Hepatocyte (in vitro differentiated cells): ENCODE measurements around the gene SOS2.

Source experiments
- EZH2 ChIP-seq: fragments of 200-600 bp; sonication (generic); IDR thresholded peaks from 2 replicates; pipeline ENCODE4 v1.6.1; 2016; ENCODE audit warnings: antibody characterized with exemption, mild to moderate bottlenecking, borderline replicate concordance
- EZH2phosphoT487 ChIP-seq: fragments of 200-600 bp; sonication (generic); IDR thresholded peaks from one replicate; pipeline ENCODE4 v1.6.1; 2018; ENCODE audit warnings: antibody characterized with exemption, mild to moderate bottlenecking, low read depth, moderate library complexity; ENCODE audit not compliant: unreplicated experiment, severe bottlenecking
- TF ChIP-seq, protein P1 (sequence below): fragments of 200-600 bp; sonication (generic); IDR thresholded peaks from 2 replicates; pipeline ENCODE4 v1.5.1; 2016; ENCODE audit warnings: antibody characterized with exemption, mild to moderate bottlenecking; ENCODE audit not compliant: poor library complexity

DNA sequence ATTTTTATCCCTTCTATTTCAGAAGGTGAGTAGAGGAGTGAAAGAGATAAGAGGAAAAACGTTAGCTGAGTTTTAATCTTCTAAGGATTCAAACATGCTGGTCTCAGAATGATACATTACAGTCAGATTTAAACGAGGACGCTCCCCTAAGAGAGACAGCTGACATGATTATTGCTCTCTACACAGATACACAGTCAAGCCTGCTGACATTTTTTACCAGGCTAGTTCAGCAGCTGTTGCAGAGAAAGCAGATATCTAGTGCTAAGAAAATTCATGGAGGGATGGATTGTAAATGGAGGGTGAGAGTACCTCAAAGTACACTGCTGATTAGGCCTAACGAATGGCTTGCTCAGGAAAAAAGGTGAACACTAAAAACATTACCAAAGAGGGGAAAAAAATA, 31.9 kb upstream of the SOS2 start:
- TF ChIP-seq, protein P1, sequence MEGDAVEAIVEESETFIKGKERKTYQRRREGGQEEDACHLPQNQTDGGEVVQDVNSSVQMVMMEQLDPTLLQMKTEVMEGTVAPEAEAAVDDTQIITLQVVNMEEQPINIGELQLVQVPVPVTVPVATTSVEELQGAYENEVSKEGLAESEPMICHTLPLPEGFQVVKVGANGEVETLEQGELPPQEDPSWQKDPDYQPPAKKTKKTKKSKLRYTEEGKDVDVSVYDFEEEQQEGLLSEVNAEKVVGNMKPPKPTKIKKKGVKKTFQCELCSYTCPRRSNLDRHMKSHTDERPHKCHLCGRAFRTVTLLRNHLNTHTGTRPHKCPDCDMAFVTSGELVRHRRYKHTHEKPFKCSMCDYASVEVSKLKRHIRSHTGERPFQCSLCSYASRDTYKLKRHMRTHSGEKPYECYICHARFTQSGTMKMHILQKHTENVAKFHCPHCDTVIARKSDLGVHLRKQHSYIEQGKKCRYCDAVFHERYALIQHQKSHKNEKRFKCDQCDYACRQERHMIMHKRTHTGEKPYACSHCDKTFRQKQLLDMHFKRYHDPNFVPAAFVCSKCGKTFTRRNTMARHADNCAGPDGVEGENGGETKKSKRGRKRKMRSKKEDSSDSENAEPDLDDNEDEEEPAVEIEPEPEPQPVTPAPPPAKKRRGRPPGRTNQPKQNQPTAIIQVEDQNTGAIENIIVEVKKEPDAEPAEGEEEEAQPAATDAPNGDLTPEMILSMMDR, result no peak
- TF ChIP-seq EZH2, result no peak
- TF ChIP-seq EZH2phosphoT487, result no peak
